Measurements from ENCODE around the gene SNX33.

DNA sequence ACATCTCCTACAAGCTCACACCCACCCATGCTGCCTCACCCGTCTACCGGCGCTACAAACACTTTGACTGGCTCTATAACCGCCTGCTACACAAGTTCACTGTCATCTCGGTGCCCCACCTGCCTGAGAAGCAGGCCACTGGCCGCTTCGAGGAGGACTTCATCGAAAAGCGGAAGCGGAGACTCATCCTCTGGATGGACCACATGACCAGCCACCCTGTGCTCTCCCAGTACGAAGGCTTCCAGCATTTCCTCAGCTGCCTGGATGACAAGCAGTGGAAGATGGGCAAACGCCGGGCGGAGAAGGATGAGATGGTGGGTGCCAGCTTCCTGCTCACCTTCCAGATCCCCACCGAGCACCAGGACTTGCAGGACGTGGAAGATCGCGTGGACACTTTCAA is 2.1 kb downstream of the SNX33 start:
- no peak for TF ChIP-seq POLR2A (IDR thresholded peaks at IDR 0.05)
- TF ChIP-seq, protein P1, sequence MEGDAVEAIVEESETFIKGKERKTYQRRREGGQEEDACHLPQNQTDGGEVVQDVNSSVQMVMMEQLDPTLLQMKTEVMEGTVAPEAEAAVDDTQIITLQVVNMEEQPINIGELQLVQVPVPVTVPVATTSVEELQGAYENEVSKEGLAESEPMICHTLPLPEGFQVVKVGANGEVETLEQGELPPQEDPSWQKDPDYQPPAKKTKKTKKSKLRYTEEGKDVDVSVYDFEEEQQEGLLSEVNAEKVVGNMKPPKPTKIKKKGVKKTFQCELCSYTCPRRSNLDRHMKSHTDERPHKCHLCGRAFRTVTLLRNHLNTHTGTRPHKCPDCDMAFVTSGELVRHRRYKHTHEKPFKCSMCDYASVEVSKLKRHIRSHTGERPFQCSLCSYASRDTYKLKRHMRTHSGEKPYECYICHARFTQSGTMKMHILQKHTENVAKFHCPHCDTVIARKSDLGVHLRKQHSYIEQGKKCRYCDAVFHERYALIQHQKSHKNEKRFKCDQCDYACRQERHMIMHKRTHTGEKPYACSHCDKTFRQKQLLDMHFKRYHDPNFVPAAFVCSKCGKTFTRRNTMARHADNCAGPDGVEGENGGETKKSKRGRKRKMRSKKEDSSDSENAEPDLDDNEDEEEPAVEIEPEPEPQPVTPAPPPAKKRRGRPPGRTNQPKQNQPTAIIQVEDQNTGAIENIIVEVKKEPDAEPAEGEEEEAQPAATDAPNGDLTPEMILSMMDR (IDR thresholded peaks at IDR 0.05): no peak

Data from heart left ventricle (tissue), 13 donors.